ENCODE data around the gene ZNF273. TPM values are rescaled to one million over a fixed set of nuclear protein-coding genes. Genes with fewer than 3 reads are reported as not detected.
A peak's percentile ranks its signal among the peaks of the same experiment; 100 is the strongest.
"Not testable (repeated sequence)": the region's sequence is repeated elsewhere in the genome, so short reads cannot be mapped to it uniquely, and the experiment has no call there.

The ZNF273 gene
- total and polyA plus RNA-seq, 8 donors, result 1.3 to 24.3 (median 6.9) TPM

- WGBS, 5 donors, result 86 to 95% (median 89%) methylated on average over 6 to 9 of the region's 9 CpGs
- Histone ChIP-seq H3K4me1 (no peaks in the 10 kb centered on the region), H3K27me3 (peaks cover 0 to 3% (median 0%) of the 10 kb centered on the region in 3 donors), H3K4me3 (no peak overlapping the region), H3K27ac (no peak overlapping the region), H3K9me3 (peaks cover 0 to 16% (median 6%) of the 10 kb centered on the region in 4 donors), H3K36me3 (no peaks in the 10 kb centered on the region)
- intact Hi-C loops (cut with DNase I; ENCODE audit: low total_unique reads), result no loop called here
- TF ChIP-seq EP300 (IDR thresholded peaks at IDR 0.05), result no peak
- no peak for TF ChIP-seq CTCF (IDR thresholded peaks at IDR 0.05)
- TF ChIP-seq POLR2AphosphoS5 (IDR thresholded peaks at IDR 0.05), result no peak
- TF ChIP-seq POLR2A (IDR thresholded peaks at IDR 0.05), result no peak
- no peak for DNase-seq
These were observed 40.1 kb upstream of the ZNF273 start for GRCh38 chr7:64863021-64863420.

GRCh38 chr7:64863530-64863929, 39.5 kb upstream of the ZNF273 start:
- peaks cover 0 to 18% (median 6%) of the 10 kb centered on the region in 4 donors for H3K9me3 ChIP-seq
- H3K36me3 ChIP-seq; intact Hi-C loops (cut with DNase I; ENCODE audit: low total_unique reads); H3K4me3 ChIP-seq; H3K4me1 ChIP-seq; H3K27ac ChIP-seq; H3K27me3 ChIP-seq: not testable (repeated sequence)
- DNase-seq, result peak in 1 of 2 donors; percentile 9
- 86 to 93% (median 91%) methylated on average over 3 of the region's 3 CpGs for WGBS, 5 donors

GRCh38 chr7:64863969-64864368, 39.1 kb upstream of the ZNF273 start:
- peaks cover 0 to 22% (median 6%) of the 10 kb centered on the region in 4 donors for H3K9me3 ChIP-seq
- H3K4me3 ChIP-seq, result no peak overlapping the region
- TF ChIP-seq POLR2AphosphoS5 (IDR thresholded peaks at IDR 0.05), result no peak
- no peak for TF ChIP-seq POLR2A (IDR thresholded peaks at IDR 0.05)
- TF ChIP-seq CTCF (IDR thresholded peaks at IDR 0.05), result no peak
- TF ChIP-seq EP300 (IDR thresholded peaks at IDR 0.05), result no peak
- no peaks in the 10 kb centered on the region for H3K4me1 ChIP-seq
- WGBS, 5 donors, result 72 to 91% (median 86%) methylated on average over 7 of the region's 7 CpGs
- no peak overlapping the region for H3K27ac ChIP-seq
- DNase-seq, result no peak
- peaks cover 0 to 3% (median 0%) of the 10 kb centered on the region in 3 donors for H3K27me3 ChIP-seq
- intact Hi-C loops (cut with DNase I; ENCODE audit: low total_unique reads), result no loop called here
- H3K36me3 ChIP-seq, result no peaks in the 10 kb centered on the region

- WGBS, 5 donors, result 90 to 100% (median 90%) methylated on average over 10 to 18 of the region's 18 CpGs
- no peak overlapping the region for H3K27ac ChIP-seq
- intact Hi-C loops (cut with DNase I; ENCODE audit: low total_unique reads), result no loop called here
- no peak overlapping the region for H3K4me3 ChIP-seq
- TF ChIP-seq CTCF (IDR thresholded peaks at IDR 0.05) (no peak), POLR2A (IDR thresholded peaks at IDR 0.05) (no peak), EP300 (IDR thresholded peaks at IDR 0.05) (no peak), POLR2AphosphoS5 (IDR thresholded peaks at IDR 0.05) (no peak)
- no peaks in the 10 kb centered on the region for H3K36me3 ChIP-seq
- H3K27me3 ChIP-seq, result peaks cover 0 to 3% (median 0%) of the 10 kb centered on the region in 3 donors
- H3K4me1 ChIP-seq, result no peaks in the 10 kb centered on the region
- peaks cover 0 to 30% (median 4%) of the 10 kb centered on the region in 4 donors for H3K9me3 ChIP-seq
- DNase-seq, result peak in 1 of 2 donors; percentile 23
These were observed 35.1 kb upstream of the ZNF273 start for GRCh38 chr7:64867863-64868440.

GRCh38 chr7:64868499-64868898, 34.6 kb upstream of the ZNF273 start:
- TF ChIP-seq POLR2AphosphoS5 (IDR thresholded peaks at IDR 0.05) (no peak), POLR2A (IDR thresholded peaks at IDR 0.05) (no peak), EP300 (IDR thresholded peaks at IDR 0.05) (no peak), CTCF (IDR thresholded peaks at IDR 0.05) (no peak)
- peak in 1 of 2 donors; percentile 16 for DNase-seq
- Histone ChIP-seq H3K27me3 (peaks cover 0 to 3% (median 0%) of the 10 kb centered on the region in 3 donors), H3K27ac (no peak overlapping the region), H3K4me3 (no peak overlapping the region), H3K4me1 (no peaks in the 10 kb centered on the region), H3K9me3 (peaks cover 0 to 25% (median 3%) of the 10 kb centered on the region in 4 donors), H3K36me3 (no peaks in the 10 kb centered on the region)
- 89 to 94% (median 92%) methylated on average over 11 of the region's 11 CpGs for WGBS, 5 donors
- intact Hi-C loops (cut with DNase I; ENCODE audit: low total_unique reads), result no loop called here

Measured in stomach (tissue), 9 donors.